Thymus (tissue), 11 donors: ENCODE data around the gene B4GALT4. TPM values are rescaled to one million over a fixed set of nuclear protein-coding genes. Genes with fewer than 3 reads are reported as not detected.
"Not testable (repeated sequence)": the region's sequence is repeated elsewhere in the genome, so short reads cannot be mapped to it uniquely, and the experiment has no call there.

Experiments used
- DNase-seq, 9 donors: peaks; one replicate each; pipeline ENCODE4 v3.0.0-alpha.2; 2013; ENCODE audit warnings: low spot score in 9 of 9, low read depth in 6 of 9, missing footprints in 1 of 9
- H3K27ac ChIP-seq, 2 donors: one replicate each; pipeline ENCODE4 v1.5.1; 2013; ENCODE audit warnings: control low read depth in 1 of 2, low read depth in 1 of 2, low read length in 1 of 2, mild to moderate bottlenecking in 1 of 2, moderate library complexity in 1 of 2
- H3K27me3 ChIP-seq, 2 donors: one replicate each; pipeline ENCODE4 v1.5.1; 2013; ENCODE audit warnings: low read length in 1 of 2; ENCODE audit not compliant: control insufficient read depth in 2 of 2, insufficient read depth in 1 of 2
- H3K36me3 ChIP-seq, 2 donors: one replicate each; pipeline ENCODE4 v1.5.1; 2013; ENCODE audit warnings: low read length in 1 of 2, mild to moderate bottlenecking in 1 of 2, moderate library complexity in 1 of 2; ENCODE audit not compliant: control insufficient read depth in 2 of 2, insufficient read depth in 2 of 2
- H3K4me1 ChIP-seq, 2 donors: one replicate each; pipeline ENCODE4 v1.5.1; 2013; ENCODE audit warnings: low read length in 2 of 2; ENCODE audit not compliant: control insufficient read depth in 2 of 2, insufficient read depth in 2 of 2
- H3K4me3 ChIP-seq, 2 donors: one replicate each; pipeline ENCODE4 v1.5.1; 2013; ENCODE audit warnings: low read length in 2 of 2, control low read depth in 1 of 2, mild to moderate bottlenecking in 1 of 2
- H3K9me3 ChIP-seq, 2 donors: one replicate each; pipeline ENCODE4 v1.5.1; 2013; ENCODE audit warnings: low read length in 1 of 2, mild to moderate bottlenecking in 1 of 2; ENCODE audit not compliant: control insufficient read depth in 2 of 2, insufficient read depth in 1 of 2
- WGBS: extraction: QIAGEN DNeasy Blood & Tissue Kit; methylation state at CpG from one replicate; pipeline ENCODE4 v1.1.7; 2013; 5-methylcytosine and 5-hydroxymethylcytosine counted together
- polyA plus RNA-seq: library from polyadenylated mRNA; stranded (reverse); fragments of 200-250 nt; gene quantifications from one replicate; pipeline ENCODE4 v1.2.3, GENCODE V29; 2013
- total RNA-seq: library from RNA; stranded (reverse); fragments of 120-200 nt; gene quantifications from one replicate; pipeline ENCODE4 v1.2.4, GENCODE V29; 2013
- donor health status: healthy.

Gene B4GALT4
- total and polyA plus RNA-seq, 2 donors, result 11.6 to 15.2 TPM

DNA sequence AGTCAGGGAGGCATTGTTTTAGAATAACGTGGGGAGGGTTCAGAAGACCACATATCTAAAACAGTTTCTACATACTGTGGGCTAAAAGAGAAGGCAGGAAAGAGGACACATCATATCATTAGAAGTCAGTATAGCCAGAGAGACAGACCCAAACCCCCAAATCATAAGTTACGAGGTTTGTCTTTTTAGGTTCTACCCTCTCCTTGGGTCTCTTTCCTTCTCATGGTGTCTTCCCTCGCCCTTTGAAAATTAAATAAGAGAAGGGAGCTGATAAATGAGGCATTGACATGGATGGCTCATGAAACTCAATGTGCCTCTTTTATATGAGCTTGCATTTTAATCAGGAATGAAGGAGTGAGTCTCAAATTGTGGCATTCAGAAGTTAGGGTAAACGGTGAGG lies 63.9 kb downstream of the B4GALT4 start:
- H3K27me3 ChIP-seq, result peaks cover 0 to 19% of the 10 kb centered on the region in 2 donors
- H3K4me1 ChIP-seq, result no peaks in the 10 kb centered on the region
- H3K27ac ChIP-seq, result no peak overlapping the region
- H3K4me3 ChIP-seq, result no peak overlapping the region
- no peak for DNase-seq
- whole genome bisulfite sequencing, result 80% methylated on average over 4 of the region's 4 CpGs
- H3K9me3 ChIP-seq, result no peaks in the 10 kb centered on the region
- no peaks in the 10 kb centered on the region for H3K36me3 ChIP-seq

GRCh38 chr3:119175872-119176756 lies 64.6 kb downstream of the B4GALT4 start:
- no peak overlapping the region for H3K27ac ChIP-seq
- DNase-seq, result no peak
- 90% methylated on average over 10 of the region's 10 CpGs for WGBS

DNA sequence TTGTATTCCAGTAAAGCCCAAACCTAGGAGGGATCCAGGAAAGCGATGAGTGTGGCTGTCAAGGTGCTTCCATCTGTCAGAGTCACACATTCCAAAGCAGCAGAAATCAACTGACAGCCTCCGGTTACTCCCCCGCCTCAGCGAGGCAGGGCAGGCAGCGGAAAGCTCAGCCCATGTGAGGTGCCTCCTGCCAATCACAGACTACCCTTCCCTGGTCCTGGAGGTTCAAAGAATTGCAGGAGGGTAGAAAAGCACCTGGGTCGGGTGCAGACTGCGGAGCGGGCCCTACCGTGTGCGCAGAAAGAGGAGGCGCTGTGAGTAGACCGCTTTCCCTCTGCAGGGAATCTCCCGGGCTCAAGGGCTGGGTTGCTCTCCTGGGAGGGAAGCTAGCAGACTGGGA lies 67.4 kb downstream of the B4GALT4 start, which contains the start of gene UPK1B:
TSS of gene UPK1B (plus strand) at position 274 of the 400 bp plus-strand sequence. CDS start 13,144 bp downstream, outside the sequence.
- no peak within 1 kb of the TSS for H3K27ac ChIP-seq
- DNase-seq, result peak in 4 of 9 donors; percentile 2 to 29 (median 12)
- no peaks in the 10 kb centered on the region for H3K4me1 ChIP-seq
- H3K9me3 ChIP-seq, result no peaks in the 10 kb centered on the region
- H3K36me3 ChIP-seq, result no peaks in the 10 kb centered on the region
- 48% methylated on average over 13 of the region's 13 CpGs for WGBS
- H3K27me3 ChIP-seq, result peaks cover 0 to 22% of the 10 kb centered on the region in 2 donors
- no peak within 1 kb of the TSS for H3K4me3 ChIP-seq

More at GRCh38 chr3:119175872-119176756, 64.6 kb downstream of the B4GALT4 start:
- peaks cover 0 to 20% of the 10 kb centered on the region in 2 donors for H3K27me3 ChIP-seq
- no peaks in the 10 kb centered on the region for H3K4me1 ChIP-seq
- H3K9me3 ChIP-seq, result no peaks in the 10 kb centered on the region
- H3K4me3 ChIP-seq, result no peak overlapping the region
- no peaks in the 10 kb centered on the region for H3K36me3 ChIP-seq

DNA sequence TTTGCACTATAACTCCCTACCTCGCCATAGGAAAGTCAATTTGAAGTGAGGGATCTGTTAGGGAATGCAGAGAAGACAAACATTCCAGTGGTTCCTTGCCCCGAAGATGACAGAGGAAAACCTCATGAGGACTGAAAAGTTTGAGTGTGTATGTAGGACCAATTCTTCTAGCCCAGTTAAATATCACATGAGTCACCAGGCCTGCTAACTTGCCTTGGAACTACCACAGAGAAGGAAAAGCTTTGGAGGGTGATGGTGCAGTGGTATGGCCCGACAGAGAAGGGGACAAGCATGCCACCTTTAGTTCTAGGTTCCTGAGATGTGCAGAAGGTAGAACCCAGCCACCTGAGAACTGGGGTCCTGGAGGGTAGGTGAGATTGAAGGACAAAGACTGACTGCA lies 69.9 kb downstream of the B4GALT4 start:
- WGBS, result 96% methylated on average over 3 of the region's 3 CpGs
- Histone ChIP-seq H3K4me1 (no peaks in the 10 kb centered on the region), H3K4me3 (no peak overlapping the region), H3K27ac (no peak overlapping the region), H3K27me3 (peaks cover 0 to 20% of the 10 kb centered on the region in 2 donors), H3K36me3 (no peaks in the 10 kb centered on the region), H3K9me3 (no peaks in the 10 kb centered on the region)
- no peak for DNase-seq

DNA sequence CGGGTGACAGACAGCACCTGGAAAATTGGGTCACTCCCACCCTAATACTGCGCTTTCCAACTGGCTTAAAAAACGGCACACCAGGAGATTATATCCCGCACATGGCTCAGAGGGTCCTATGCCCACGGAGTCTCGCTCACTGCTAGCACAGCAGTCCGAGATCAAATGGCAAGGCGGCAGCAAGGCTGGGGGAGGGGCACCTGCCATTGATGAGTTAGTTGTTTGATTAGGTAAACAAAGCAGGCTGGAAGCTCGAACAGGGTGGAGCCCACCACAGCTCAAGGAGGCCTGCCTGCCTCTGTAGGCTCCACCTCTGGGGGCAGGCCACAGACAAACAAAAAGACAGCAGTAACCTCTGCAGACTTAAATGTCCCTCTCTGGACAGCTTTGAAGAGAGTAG lies 75.9 kb downstream of the B4GALT4 start:
- not testable (repeated sequence) for DNase-seq

More for the DNA sequence above, 75.9 kb downstream of the B4GALT4 start:
- H3K9me3 ChIP-seq, H3K4me1 ChIP-seq, H3K27ac ChIP-seq, H3K4me3 ChIP-seq, H3K36me3 ChIP-seq, H3K27me3 ChIP-seq: not testable (repeated sequence)
- WGBS, result 97% methylated on average over 9 of the region's 9 CpGs

Other genes starting within 250 kb of the B4GALT4 start
- 0.42 TPM for gene IGSF11, start 206.0 kb downstream of the B4GALT4 start, total RNA-seq
- 0.27 TPM for gene IGSF11, start 206.0 kb downstream of the B4GALT4 start, polyA plus RNA-seq
- not detected for gene TEX55, start 94.7 kb downstream of the B4GALT4 start, total RNA-seq
- gene TEX55, start 94.7 kb downstream of the B4GALT4 start, polyA plus RNA-seq, result not detected
- 0.52 TPM for gene UPK1B, start 67.3 kb downstream of the B4GALT4 start, total RNA-seq
- gene UPK1B, start 67.3 kb downstream of the B4GALT4 start, polyA plus RNA-seq, result 8.6 TPM
- 8.2 TPM for gene ARHGAP31, start 53.5 kb upstream of the B4GALT4 start, total RNA-seq
- 3.5 TPM for gene ARHGAP31, start 53.5 kb upstream of the B4GALT4 start, polyA plus RNA-seq
- gene TMEM39A, start 222.7 kb upstream of the B4GALT4 start, total RNA-seq, result 19.6 TPM
- gene TMEM39A, start 222.7 kb upstream of the B4GALT4 start, polyA plus RNA-seq, result 10.8 TPM
- gene POGLUT1, start 228.1 kb upstream of the B4GALT4 start, total RNA-seq, result 18.3 TPM
- 23.6 TPM for gene POGLUT1, start 228.1 kb upstream of the B4GALT4 start, polyA plus RNA-seq